ENCODE results near the gene RABGGTA.

DNA sequence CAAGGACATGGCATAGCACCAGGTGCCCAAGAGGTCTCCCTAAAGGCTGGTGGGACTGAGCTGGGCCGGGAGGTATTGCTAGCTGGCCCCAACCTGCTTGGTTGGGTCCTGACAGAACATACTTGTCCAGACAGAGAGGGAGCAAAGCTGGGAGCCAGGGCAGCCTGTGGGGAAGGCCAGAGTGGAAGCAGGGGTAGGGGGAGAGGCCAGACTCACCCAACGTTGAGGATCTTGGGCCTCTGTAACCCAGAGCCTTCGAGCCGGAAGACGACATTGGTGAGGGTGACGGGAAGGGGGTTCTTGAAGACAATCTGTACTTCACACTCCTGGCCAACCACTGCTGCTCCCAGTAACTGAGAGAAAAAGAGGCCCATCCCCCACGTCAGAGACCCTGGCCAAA, 17.5 kb downstream of the RABGGTA start:
- TF ChIP-seq HDAC2 (IDR thresholded peaks at IDR 0.05), result no peak
- no peak for TF ChIP-seq HDGF (IDR thresholded peaks at IDR 0.05)

Measured in GM12878 (cell line).